ENCODE data around the gene CAPZB.
"Not testable (repeated sequence)": the region's sequence is repeated elsewhere in the genome, so short reads cannot be mapped to it uniquely, and the experiment has no call there.

The CAPZB gene

DNA sequence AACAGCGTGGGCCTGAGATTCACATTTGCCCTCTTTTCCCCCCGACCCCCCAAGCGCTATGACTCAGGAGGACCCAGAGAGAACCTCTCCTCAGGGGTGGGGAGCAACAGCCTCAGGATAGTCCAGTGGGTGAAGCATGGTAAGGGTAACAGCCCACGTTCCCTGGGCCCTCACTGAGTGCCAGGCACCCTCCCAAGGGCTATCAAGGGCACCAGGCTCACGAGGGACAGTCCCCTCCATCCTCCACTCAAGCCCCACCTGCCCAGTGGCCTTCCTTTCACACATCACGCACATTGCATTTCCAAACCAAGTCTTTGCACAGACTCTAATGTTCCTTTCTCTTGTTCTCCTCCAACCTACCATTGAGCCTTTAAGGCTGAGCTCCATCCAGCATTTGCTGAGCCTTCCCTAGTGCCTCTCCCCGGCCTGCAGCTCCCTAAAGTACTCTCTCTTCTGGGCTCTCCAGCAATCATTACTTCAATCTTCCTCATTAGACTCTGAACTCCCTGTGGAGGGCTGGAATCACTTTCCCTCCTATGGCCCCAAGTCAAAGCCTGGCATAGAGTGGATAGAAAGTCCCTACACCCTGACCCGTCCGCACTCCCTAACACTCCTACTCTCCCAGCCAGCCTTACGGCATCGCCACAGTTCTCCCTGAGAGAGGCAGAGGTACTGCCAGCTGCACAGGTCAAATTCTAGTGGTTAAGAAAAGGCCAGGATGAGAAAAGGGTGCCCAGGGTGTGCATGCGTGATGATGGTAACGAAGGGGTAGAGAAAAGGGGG is 174.4 kb downstream of the CAPZB start:
- peak; percentile 37 for DNase-seq (ENCODE audit: low read depth)

DNA sequence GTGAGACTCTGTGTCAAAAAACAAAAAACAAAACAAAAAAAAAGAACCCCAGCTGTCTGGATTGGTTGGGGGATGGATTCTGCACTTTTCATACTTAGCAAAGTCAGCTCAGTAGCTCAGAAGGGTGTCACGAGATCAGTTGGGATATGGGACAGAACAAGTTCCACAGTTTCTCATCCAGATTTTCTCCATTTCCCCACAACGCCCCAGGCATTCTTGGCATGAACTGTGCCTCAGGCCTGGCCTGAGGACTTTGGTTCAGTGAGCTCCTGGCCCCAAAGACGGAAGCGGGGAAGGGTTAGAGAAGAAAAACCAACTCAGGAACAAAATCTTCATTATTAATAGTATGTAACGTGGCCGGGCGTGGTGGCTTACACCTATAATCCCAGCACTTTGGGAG is 175.3 kb downstream of the CAPZB start:
- no peak for DNase-seq (ENCODE audit: low read depth)

DNA sequence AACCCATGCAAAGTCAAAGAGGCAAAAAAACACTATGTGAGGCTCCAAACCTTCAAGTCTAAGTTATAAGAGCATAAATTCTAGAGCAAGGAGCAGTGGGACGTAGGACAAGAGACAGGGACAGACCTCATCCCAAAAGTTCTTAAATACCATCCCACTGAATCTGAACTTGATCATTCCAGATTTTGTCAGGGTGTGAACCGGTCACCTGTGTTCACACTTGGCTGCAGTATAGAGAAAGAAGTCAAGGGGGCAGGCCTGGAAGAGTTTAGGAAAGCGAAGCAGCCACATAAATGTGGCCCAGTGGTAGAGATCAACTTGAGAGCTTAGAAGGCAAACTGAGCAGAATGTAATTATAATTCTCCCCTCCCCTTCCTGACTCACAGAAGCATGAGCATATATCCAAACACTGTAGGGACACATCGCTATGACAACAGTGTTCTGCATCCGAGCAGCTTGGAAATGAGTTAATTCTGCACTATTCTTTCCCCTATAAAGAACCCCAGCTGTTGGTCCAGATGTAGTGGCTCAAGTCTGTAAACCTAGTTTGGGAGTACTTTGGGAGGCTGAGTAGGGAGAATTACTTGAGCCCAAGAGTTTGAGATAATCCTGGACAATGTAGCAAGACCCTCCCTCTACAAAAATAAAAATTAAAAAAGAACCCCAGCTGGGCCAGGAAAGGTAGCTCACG is 176.1 kb downstream of the CAPZB start:
- DNase-seq (ENCODE audit: low read depth): peak; percentile 81

DNA sequence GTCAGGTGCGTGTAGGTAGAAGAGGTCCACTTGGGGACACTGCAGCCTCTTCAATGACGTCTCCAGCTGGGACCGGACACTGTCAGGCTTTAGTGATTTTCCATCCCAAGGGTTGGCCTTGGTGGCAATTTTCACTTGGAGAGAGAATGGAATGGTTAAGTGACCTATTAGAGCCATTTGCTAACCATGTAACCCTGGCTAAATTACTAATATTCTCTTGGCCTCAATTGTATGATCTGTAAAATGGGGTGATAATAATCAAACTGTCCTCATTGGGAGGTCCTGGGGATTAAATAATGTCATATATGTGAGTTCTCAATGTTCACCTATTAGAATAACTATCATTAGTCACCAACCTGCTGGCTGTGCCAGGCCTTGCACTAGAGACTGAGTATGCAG is 176.8 kb downstream of the CAPZB start:
- no peak for DNase-seq (ENCODE audit: low read depth)

DNA sequence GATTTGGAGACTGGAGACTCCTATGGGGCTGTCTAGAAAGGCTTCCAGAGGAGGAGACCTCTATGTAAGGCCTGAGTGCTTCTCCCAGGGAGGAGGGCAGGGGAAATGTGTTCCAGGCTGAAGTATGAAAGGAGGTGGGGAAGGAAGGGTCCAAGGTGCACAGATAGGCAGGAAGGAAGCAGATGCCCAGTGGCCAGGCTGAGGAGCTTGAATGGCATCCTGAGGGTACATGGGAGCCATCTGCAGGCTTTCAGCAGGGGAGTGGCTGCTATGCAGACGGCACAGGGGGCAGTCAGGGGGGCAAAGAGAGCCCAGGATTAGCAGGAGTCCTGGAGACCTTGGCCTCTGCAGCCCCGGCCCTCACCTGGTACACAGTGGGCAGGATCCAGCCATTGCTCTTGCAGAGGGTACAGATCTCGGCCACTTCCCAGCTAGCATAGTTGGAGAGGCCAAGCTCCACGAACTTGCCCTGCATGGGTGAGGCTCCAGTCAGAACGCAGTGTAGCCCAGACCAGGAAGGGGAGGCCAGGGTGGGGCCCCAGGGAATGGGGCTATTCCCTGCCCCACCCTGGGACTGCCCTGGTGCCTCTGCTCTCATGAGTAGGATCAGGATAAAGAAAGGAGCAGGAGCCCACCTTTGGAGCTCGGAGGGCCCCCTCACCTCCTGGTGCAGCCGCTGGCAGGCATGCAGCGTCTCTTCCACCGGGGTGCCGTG is 177.4 kb downstream of the CAPZB start:
- DNase-seq (ENCODE audit: low read depth): no peak

DNA sequence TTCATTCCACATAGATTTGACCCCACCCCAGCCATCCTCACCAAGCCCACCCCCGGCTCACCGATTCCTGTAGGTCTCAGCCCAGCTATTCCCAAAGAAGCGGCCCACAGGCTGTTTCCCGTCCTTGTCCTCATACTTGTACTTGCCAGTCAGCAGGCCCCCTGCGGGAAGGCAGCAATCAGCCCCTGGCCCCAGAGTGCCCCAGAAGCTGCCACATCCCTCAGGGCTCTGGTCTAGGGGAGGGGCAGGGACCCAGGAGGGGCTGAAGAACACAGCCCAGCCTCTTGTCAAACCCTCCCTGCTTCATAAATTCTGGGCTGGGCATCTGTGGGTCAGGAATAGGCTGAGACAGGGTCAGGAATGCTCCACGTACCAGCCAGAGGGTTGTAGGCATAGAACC is 178.4 kb downstream of the CAPZB start:
- no peak for DNase-seq (ENCODE audit: low read depth)

DNA sequence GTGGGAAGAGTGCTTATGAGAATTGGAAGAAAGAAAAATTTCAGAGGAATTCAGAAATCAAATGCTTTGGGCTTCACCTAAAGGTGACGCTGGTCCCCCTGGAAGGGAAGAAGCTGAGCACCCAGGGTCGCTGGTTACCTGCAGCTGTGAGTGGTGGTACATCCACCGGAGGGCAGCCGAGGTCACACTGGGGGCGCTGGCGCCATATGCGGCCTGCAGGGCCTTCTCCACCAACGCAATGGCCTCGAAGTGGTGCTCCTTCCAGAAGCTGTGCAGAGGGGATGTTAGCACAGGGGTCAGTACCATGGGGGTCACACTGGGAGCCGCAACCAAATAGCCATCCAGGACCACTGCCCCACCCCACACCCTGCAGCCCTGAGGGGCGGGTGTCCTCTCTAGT is 179.5 kb downstream of the CAPZB start:
- no peak for DNase-seq (ENCODE audit: low read depth)

DNA sequence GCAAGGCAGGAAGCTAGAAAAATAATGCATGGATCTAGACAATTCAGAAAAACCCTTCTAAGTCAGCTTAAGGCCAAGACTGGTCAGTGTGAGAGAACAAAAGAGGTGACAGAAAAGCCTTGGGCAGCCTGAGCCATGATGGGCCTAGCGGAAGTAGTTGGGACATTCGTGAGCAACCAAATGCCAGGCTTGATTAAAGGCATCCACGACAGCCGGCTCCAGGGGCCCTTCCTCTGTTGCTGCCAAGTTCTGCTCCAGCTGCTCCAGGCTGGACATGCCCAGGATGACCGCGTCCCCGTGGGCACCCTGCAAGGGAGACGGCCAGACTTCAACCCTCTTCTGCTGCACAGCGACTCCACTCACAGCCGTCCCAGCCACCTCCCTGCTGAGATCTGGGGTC is 181.3 kb downstream of the CAPZB start:
- DNase-seq (ENCODE audit: low read depth): not testable (repeated sequence)

DNA sequence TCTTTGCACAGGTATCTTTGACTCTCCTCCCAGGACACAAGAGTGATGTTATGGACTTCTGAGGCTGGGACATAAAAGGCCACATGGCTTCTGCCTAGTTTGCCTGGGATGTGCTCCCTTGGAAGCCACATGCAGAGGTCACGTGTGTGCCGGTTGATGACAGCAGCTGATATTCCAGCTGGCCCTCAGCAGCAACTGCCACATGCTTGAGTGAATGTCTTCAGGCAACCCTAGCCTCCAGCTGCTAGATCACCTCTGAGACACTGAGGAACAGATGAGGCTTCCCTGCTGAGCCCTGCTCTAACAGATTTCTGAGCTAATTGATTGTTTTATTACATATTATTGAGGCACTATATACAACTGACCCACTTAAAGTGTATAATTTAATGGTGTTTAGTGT is 185.1 kb downstream of the CAPZB start:
- no peak for DNase-seq (ENCODE audit: low read depth)

DNA sequence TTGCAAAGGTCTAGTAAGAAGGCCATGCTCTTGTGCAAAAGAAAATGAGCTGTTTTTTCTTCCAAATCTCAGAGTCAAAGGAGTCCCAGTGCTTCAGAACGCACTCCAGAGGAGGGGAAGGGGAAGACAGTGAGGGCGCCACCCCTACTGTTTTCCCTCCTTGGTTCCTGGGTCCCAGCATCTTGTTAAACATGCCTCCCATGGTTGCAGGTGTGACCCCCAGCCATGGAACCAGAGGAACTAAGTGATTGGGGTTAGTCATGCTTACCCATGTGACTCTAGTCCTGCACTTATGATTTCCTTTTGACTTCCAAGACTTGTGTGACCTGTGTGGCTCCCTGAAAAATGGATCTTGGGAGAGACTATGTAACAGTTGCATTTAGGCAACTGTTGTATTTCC is 190.7 kb downstream of the CAPZB start:
- DNase-seq (ENCODE audit: low read depth): no peak

DNA sequence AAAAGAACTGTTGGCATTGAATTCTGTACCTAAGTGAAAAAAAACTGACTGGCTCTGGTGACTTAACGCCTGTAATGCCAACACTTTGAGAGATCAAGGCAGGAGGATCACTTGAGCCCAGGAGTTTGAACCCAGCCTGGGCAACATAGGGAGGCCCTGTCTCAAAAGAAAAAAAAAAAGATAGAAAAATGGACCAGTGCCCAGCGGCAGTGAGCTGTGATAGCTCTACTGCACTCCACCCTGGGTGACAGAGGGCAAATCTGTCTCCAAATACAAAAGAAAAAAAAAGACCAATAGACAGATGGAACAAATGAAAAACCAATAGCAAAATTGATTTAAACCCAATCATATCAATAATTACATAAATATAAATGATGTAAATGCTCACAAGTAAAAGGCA is 196.1 kb downstream of the CAPZB start:
- DNase-seq (ENCODE audit: low read depth): no peak

All from ELR (cell line).